ENCODE data around the gene GPR39.
A peak's percentile ranks its signal among the peaks of the same experiment; 100 is the strongest.

Gene GPR39

GRCh38 chr2:132668987-132669907 lies 252.6 kb downstream of the GPR39 start:
- Histone ChIP-seq H3K4me3 (ENCODE audit: low read depth in 1 of 5, low read length in 5 of 5) (peak overlapping the region in 4 of 5 donors; percentile 56 to 82 (median 62)), H3K36me3 (ENCODE audit: control insufficient read depth in 5 of 5, insufficient read depth in 5 of 5, low read length in 5 of 5) (no peaks in the 10 kb centered on the region), H3K27me3 (ENCODE audit: control insufficient read depth in 5 of 5, insufficient read depth in 4 of 5, low read length in 5 of 5) (peaks cover 28 to 45% (median 34%) of the 10 kb centered on the region in 5 donors), H3K4me1 (ENCODE audit: control insufficient read depth in 5 of 5, insufficient read depth in 5 of 5, low read length in 5 of 5) (peaks cover 0 to 32% (median 27%) of the 10 kb centered on the region in 5 donors), H3K9ac (ENCODE audit: low read length in 5 of 5) (no peak overlapping the region), H3K27ac (ENCODE audit: low read depth, low read length) (no peak overlapping the region), H3K9me3 (ENCODE audit: control insufficient read depth in 5 of 5, low read length in 5 of 5) (no peaks in the 10 kb centered on the region)

GRCh38 chr2:132669908-132670495 lies 253.4 kb downstream of the GPR39 start, which contains the start of gene LYPD1:
LYPD1 (minus strand) TSS chr2:132670205; CDS start chr2:132669932, 273 bp downstream.
- peak within 1 kb of the TSS; percentile 49 to 82 (median 58) for H3K4me3 ChIP-seq (ENCODE audit: low read depth in 1 of 5, low read length in 5 of 5)
- H3K9ac ChIP-seq (ENCODE audit: low read length in 5 of 5): no peak within 1 kb of the TSS
- H3K36me3 ChIP-seq (ENCODE audit: control insufficient read depth in 5 of 5, insufficient read depth in 5 of 5, low read length in 5 of 5): no peaks in the 10 kb centered on the region
- H3K27ac ChIP-seq (ENCODE audit: low read depth, low read length): no peak within 1 kb of the TSS
- H3K4me1 ChIP-seq (ENCODE audit: control insufficient read depth in 5 of 5, insufficient read depth in 5 of 5, low read length in 5 of 5): peaks cover 0 to 32% (median 27%) of the 10 kb centered on the region in 5 donors
- H3K9me3 ChIP-seq (ENCODE audit: control insufficient read depth in 5 of 5, low read length in 5 of 5): no peaks in the 10 kb centered on the region
- peaks cover 28 to 45% (median 34%) of the 10 kb centered on the region in 5 donors for H3K27me3 ChIP-seq (ENCODE audit: control insufficient read depth in 5 of 5, insufficient read depth in 4 of 5, low read length in 5 of 5)

GRCh38 chr2:132670496-132671150 lies 254.0 kb downstream of the GPR39 start:
- Histone ChIP-seq H3K27me3 (ENCODE audit: control insufficient read depth in 5 of 5, insufficient read depth in 4 of 5, low read length in 5 of 5) (peaks cover 28 to 45% (median 34%) of the 10 kb centered on the region in 5 donors), H3K9ac (ENCODE audit: low read length in 5 of 5) (no peak overlapping the region)

GRCh38 chr2:132671151-132671835 lies 254.7 kb downstream of the GPR39 start:
- H3K36me3 ChIP-seq (ENCODE audit: control insufficient read depth in 5 of 5, insufficient read depth in 5 of 5, low read length in 5 of 5): no peaks in the 10 kb centered on the region
- peak overlapping the region; percentile 49 to 82 (median 58) for H3K4me3 ChIP-seq (ENCODE audit: low read depth in 1 of 5, low read length in 5 of 5)
- peaks cover 0 to 32% (median 27%) of the 10 kb centered on the region in 5 donors for H3K4me1 ChIP-seq (ENCODE audit: control insufficient read depth in 5 of 5, insufficient read depth in 5 of 5, low read length in 5 of 5)
- no peak overlapping the region for H3K27ac ChIP-seq (ENCODE audit: low read depth, low read length)
- no peak overlapping the region for H3K9ac ChIP-seq (ENCODE audit: low read length in 5 of 5)
- peaks cover 28 to 45% (median 34%) of the 10 kb centered on the region in 5 donors for H3K27me3 ChIP-seq (ENCODE audit: control insufficient read depth in 5 of 5, insufficient read depth in 4 of 5, low read length in 5 of 5)
- H3K9me3 ChIP-seq (ENCODE audit: control insufficient read depth in 5 of 5, low read length in 5 of 5): no peaks in the 10 kb centered on the region

More at GRCh38 chr2:132670496-132671150, 254.0 kb downstream of the GPR39 start:
- H3K27ac ChIP-seq (ENCODE audit: low read depth, low read length): no peak overlapping the region
- H3K9me3 ChIP-seq (ENCODE audit: control insufficient read depth in 5 of 5, low read length in 5 of 5): no peaks in the 10 kb centered on the region
- H3K4me3 ChIP-seq (ENCODE audit: low read depth in 1 of 5, low read length in 5 of 5): peak overlapping the region; percentile 49 to 82 (median 58)
- no peaks in the 10 kb centered on the region for H3K36me3 ChIP-seq (ENCODE audit: control insufficient read depth in 5 of 5, insufficient read depth in 5 of 5, low read length in 5 of 5)
- peaks cover 0 to 32% (median 27%) of the 10 kb centered on the region in 5 donors for H3K4me1 ChIP-seq (ENCODE audit: control insufficient read depth in 5 of 5, insufficient read depth in 5 of 5, low read length in 5 of 5)

- Histone ChIP-seq H3K36me3 (ENCODE audit: control insufficient read depth in 5 of 5, insufficient read depth in 5 of 5, low read length in 5 of 5) (no peaks in the 10 kb centered on the region), H3K4me3 (ENCODE audit: low read depth in 1 of 5, low read length in 5 of 5) (no peak overlapping the region), H3K4me1 (ENCODE audit: control insufficient read depth in 5 of 5, insufficient read depth in 5 of 5, low read length in 5 of 5) (no peaks in the 10 kb centered on the region), H3K9ac (ENCODE audit: low read length in 5 of 5) (no peak overlapping the region), H3K27ac (ENCODE audit: low read depth, low read length) (no peak overlapping the region), H3K27me3 (ENCODE audit: control insufficient read depth in 5 of 5, insufficient read depth in 4 of 5, low read length in 5 of 5) (no peaks in the 10 kb centered on the region), H3K9me3 (ENCODE audit: control insufficient read depth in 5 of 5, low read length in 5 of 5) (no peaks in the 10 kb centered on the region)
Measured at GRCh38 chr2:132676999-132677398, 260.4 kb downstream of the GPR39 start.

- no peaks in the 10 kb centered on the region for H3K9me3 ChIP-seq (ENCODE audit: control insufficient read depth in 5 of 5, low read length in 5 of 5)
- H3K4me3 ChIP-seq (ENCODE audit: low read depth in 1 of 5, low read length in 5 of 5): no peak overlapping the region
- no peaks in the 10 kb centered on the region for H3K36me3 ChIP-seq (ENCODE audit: control insufficient read depth in 5 of 5, insufficient read depth in 5 of 5, low read length in 5 of 5)
- no peak overlapping the region for H3K9ac ChIP-seq (ENCODE audit: low read length in 5 of 5)
- H3K27me3 ChIP-seq (ENCODE audit: control insufficient read depth in 5 of 5, insufficient read depth in 4 of 5, low read length in 5 of 5): no peaks in the 10 kb centered on the region
- H3K4me1 ChIP-seq (ENCODE audit: control insufficient read depth in 5 of 5, insufficient read depth in 5 of 5, low read length in 5 of 5): no peaks in the 10 kb centered on the region
- H3K27ac ChIP-seq (ENCODE audit: low read depth, low read length): no peak overlapping the region
Measured at GRCh38 chr2:132677661-132678060, 261.1 kb downstream of the GPR39 start.

GRCh38 chr2:132678483-132678882 lies 261.9 kb downstream of the GPR39 start:
- Histone ChIP-seq H3K4me1 (ENCODE audit: control insufficient read depth in 5 of 5, insufficient read depth in 5 of 5, low read length in 5 of 5) (no peaks in the 10 kb centered on the region), H3K27ac (ENCODE audit: low read depth, low read length) (no peak overlapping the region), H3K36me3 (ENCODE audit: control insufficient read depth in 5 of 5, insufficient read depth in 5 of 5, low read length in 5 of 5) (no peaks in the 10 kb centered on the region), H3K9ac (ENCODE audit: low read length in 5 of 5) (no peak overlapping the region), H3K9me3 (ENCODE audit: control insufficient read depth in 5 of 5, low read length in 5 of 5) (no peaks in the 10 kb centered on the region), H3K4me3 (ENCODE audit: low read depth in 1 of 5, low read length in 5 of 5) (no peak overlapping the region), H3K27me3 (ENCODE audit: control insufficient read depth in 5 of 5, insufficient read depth in 4 of 5, low read length in 5 of 5) (no peaks in the 10 kb centered on the region)

GRCh38 chr2:132680544-132680943 lies 263.9 kb downstream of the GPR39 start:
- Histone ChIP-seq H3K9ac (ENCODE audit: low read length in 5 of 5) (no peak overlapping the region), H3K27ac (ENCODE audit: low read depth, low read length) (no peak overlapping the region), H3K4me1 (ENCODE audit: control insufficient read depth in 5 of 5, insufficient read depth in 5 of 5, low read length in 5 of 5) (no peaks in the 10 kb centered on the region), H3K9me3 (ENCODE audit: control insufficient read depth in 5 of 5, low read length in 5 of 5) (no peaks in the 10 kb centered on the region), H3K36me3 (ENCODE audit: control insufficient read depth in 5 of 5, insufficient read depth in 5 of 5, low read length in 5 of 5) (no peaks in the 10 kb centered on the region), H3K27me3 (ENCODE audit: control insufficient read depth in 5 of 5, insufficient read depth in 4 of 5, low read length in 5 of 5) (no peaks in the 10 kb centered on the region), H3K4me3 (ENCODE audit: low read depth in 1 of 5, low read length in 5 of 5) (no peak overlapping the region)

- no peak overlapping the region for H3K27ac ChIP-seq (ENCODE audit: low read depth, low read length)
- H3K4me3 ChIP-seq (ENCODE audit: low read depth in 1 of 5, low read length in 5 of 5): no peak overlapping the region
- no peaks in the 10 kb centered on the region for H3K27me3 ChIP-seq (ENCODE audit: control insufficient read depth in 5 of 5, insufficient read depth in 4 of 5, low read length in 5 of 5)
- H3K4me1 ChIP-seq (ENCODE audit: control insufficient read depth in 5 of 5, insufficient read depth in 5 of 5, low read length in 5 of 5): no peaks in the 10 kb centered on the region
- no peak overlapping the region for H3K9ac ChIP-seq (ENCODE audit: low read length in 5 of 5)
- no peaks in the 10 kb centered on the region for H3K9me3 ChIP-seq (ENCODE audit: control insufficient read depth in 5 of 5, low read length in 5 of 5)
- H3K36me3 ChIP-seq (ENCODE audit: control insufficient read depth in 5 of 5, insufficient read depth in 5 of 5, low read length in 5 of 5): no peaks in the 10 kb centered on the region
Measured at GRCh38 chr2:132681766-132682165, 265.2 kb downstream of the GPR39 start.

All from subcutaneous abdominal adipose tissue (tissue), 5 donors.